HG02610 (cell line): ENCODE results near the gene SLC44A4.

Experiments
- ATAC-seq: cut with Tn5 transposase; IDR thresholded peaks from one replicate; pipeline ENCODE4 v1.9.1; 2021; ENCODE audit warnings: mild to moderate bottlenecking, moderate library complexity; ENCODE audit not compliant: unreplicated experiment

The SLC44A4 gene

DNA sequence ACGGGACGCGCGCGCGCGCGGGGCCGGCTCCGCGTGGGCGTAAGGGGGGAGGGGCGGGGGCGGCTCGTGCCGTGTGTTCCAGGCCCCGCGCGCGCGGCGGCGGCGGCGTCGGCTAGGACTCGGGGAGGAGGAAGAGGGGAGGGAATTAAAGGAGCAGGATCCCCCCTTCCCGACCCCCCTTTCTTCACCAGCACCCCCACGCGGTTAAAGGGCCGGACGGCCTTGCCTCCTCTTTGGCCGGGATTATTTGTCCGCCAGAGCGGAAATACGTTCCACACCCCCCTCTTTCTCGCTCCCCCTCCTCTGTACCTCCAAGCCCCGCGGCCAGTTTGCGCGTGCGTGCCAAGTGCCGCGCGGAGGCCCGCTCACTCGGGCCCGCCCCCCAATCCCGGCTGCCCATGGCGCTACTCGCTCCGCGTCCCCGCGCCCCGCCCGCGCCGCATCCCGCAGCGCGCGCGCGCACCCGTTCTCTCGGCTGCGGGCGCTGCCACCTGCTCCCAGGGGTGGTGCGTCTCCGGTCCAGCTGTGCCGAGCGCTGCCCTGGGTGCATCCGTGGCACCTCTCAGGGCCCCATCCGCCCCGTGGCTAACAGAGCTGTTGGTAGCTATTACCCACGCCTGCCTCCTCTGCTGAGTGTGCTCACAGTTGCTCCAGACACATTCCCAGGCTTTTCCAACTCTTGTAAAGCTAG is 23.3 kb upstream of the SLC44A4 start, which contains the start of gene ZBTB12:
Gene ZBTB12 (minus strand): TSS at position 134 of the 691 bp plus-strand sequence. CDS start 781 bp downstream, outside the sequence.
- ATAC-seq: peak; percentile 45

DNA sequence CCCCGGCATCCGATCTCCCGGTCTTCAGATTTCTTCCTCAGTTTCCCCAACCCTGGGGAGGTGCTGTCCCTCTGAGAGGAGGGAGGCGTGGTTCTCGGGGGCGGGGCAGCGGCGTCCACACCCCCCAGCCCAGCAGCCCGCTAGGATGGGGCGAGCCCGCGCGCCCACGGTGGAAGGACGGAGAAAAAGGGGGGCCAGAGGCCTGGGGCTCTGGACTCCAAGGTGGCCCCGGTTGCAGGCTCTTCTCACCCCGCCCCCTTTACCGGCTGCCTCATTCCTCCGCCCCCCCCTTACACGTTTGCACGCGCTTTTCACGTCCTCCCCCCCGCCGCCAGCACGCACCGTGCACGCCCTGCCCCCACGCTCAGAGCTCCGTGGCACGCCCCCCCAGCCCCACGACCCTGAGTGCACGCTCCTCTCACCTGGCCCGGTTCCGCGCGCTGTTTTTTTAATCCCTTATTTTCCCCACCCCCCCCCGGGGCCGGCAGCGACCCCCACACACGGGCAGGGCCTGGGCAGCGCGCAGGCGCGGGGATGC is 22.7 kb upstream of the SLC44A4 start:
- ATAC-seq: no peak

DNA sequence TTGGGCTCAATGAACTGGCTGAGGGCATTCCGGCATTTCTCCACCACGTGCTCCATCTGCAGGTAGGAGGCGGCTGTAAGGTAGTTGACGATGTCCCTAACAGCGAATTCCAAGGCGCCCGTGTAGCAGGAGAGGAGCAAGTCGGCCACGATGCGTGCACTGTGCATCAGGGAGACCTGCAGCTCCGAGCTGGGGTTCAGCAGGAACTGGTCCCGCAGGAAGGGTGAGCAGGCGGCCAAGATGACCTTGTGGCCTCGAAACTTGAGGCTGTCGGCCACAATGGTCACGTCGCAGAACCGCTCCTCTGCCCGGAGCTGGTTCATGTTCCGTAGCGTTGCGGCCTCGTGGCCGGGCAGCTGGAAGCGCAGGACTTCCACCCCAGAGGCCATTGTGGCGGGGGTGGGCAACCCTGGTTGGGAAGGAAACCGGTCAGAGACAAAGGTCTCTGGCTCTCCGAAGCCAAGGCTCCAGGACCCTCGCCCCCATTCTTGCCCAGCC is 22.2 kb upstream of the SLC44A4 start:
- ATAC-seq: no peak

DNA sequence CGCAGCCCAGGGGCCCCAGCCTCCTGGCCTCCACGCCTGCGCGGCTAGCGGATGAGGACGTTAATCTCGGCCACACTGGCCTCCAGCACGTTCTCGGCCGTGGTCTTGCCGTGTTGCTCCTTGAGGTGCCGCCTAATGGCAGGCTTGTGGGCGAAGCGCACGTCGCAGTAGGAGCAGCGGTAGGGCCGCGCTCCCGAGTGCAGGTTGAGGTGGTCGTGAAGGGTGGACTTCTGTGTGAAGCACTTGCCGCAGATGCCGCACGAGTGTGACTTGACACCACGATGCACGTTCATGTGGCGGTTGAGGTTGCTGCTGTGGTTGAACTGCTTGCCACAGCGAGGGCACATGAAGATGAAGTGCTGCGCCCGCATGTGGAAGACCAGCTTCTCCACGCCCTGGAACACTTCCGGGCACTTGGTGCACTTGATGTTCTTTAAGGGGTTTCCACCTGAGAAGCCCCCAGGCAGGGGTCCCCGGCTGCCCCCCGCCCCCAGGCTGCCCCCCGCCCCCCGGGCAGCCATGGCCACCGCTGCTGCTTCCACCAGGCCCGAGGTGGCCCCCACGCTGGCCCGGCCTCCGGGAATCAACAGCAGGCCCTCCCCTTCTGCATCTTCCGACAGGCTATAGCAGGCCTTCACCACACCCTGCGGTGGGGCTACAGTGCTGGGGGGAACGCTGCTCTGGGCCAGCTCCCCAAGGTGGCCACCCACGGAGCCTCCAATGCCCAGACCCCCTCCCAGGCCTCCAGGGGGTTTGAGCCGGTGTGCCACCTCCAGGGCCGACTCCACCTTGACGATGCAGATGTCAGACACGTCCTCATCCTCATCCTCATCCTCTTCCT is 21.3 kb upstream of the SLC44A4 start:
- ATAC-seq: no peak

DNA sequence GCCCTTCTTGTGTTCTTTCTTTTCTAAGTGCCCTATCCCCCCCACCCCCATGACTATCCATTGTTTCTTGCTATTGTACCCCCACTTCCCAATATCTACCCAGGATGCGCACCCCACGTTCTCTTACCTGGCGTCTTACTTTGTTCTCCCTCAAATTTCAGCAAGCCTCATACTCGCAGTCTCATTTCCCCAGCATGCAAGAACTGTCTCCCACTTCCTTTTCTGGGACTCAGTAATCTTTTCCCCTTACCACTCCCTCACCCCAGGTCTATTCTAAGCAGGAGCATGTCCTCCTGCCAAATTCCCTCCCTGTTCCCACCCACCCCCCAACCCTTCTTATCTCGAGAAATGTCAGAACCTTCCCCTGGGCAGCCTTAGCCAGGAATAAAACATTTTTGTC is 20.4 kb upstream of the SLC44A4 start:
- no peak for ATAC-seq

DNA sequence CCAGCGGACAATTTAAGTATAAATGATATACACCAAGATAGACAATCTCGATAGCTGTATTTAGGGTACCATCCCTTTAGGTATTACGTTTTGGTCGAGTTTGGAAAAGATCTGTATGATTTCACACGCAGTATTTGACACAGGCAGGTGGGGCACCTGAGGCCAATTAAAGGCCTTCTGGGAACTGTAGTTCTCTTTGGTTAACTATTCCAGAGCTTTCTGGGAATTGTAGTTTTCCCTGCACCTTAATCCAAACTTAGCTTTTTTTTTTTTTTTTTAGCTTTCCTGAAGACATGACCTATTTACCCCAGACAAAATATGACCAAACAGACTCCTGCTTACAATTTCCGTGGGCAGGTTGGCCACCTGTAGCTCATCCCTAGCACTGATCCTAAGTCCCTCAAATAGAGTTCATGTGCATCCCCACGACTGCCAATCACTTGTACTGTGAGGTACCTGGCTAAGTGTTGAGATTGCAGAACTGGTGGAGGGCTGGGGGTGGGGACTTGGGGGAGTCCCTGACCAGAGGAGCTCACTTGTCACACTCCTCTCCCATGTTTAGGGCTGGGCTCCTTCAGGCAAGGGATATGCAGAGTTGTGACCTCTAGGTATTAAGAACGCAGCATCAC is 19.7 kb upstream of the SLC44A4 start:
- ATAC-seq: no peak

DNA sequence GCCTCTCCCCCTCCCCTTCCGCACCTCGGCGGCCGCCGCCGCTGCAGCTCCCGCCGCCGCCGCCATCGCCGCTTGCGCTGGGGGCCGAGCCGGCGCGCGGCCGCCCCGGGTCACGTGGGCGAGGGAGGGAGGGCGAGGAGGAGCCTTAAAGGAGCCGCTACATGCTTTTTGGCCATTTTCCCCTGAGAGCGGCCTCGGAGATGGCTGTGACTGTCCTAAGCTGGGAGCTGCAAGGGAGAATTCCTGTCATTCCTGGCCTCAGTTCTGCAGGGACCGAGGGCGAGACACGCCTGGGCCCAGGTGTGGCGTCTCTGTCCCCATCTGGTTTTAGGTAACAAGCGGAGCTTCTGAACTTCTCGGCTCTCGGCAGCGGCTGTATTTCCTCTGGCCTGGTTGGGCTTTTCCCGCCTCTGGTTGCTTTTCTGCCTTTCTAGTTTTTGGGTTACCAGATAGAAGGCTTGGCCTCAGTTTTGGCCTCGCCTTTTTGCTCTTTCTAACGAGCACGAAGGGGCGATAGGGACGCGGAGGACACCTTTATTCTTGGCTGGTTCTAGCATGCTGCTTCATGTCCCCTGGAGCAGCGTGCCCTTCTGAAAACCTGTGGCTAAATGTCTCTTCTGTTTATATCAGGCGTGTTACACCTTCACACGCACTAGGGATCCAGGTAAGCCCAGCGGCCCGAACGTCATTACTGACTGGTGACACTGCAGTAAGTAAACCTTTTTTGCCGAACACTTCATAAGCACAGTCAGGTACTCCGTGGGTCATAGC is 19.0 kb upstream of the SLC44A4 start, which contains the start of gene EHMT2:
Gene EHMT2 (minus strand): TSS at position 87 of the 771 bp plus-strand sequence. CDS start 21 bp downstream, at position 66.
- ATAC-seq: peak; percentile 45

DNA sequence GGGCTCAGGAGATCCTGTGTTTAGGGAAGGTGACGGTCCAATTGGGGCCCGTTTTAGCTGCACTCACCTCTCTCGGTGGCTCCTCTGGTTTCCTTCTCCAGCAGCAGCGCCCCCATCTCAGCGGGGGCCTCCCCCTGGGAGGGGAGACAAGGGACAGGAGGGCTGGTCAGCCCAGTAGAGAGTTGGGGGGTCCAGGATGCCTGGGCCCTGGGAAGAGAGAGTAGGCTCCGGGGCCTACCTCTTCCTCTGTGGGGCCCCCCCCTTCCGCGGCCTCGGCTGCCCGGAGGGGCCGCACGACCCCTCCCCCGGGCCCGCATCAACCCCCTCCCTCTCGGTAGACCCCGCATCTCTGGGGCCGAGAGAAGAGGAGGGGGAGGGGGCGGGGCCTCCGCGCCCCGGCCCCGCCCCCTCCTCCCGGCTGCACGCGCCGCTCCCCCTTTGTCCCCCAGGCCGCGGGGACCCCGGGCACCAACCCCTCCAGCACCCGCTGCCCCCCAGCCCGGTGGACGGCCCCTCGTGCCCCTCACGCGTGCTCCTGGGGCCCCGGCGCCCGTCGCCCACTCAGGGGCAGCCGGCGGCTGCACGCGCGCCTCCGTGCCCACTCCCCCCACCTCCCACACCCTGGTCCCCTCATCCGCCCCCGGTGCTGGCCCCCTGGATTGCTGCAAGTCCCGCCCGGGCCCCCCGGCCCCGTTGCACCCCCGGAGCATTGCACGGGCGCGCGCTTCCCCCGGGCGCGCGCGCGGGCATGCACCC is 18.2 kb upstream of the SLC44A4 start:
- no peak for ATAC-seq

DNA sequence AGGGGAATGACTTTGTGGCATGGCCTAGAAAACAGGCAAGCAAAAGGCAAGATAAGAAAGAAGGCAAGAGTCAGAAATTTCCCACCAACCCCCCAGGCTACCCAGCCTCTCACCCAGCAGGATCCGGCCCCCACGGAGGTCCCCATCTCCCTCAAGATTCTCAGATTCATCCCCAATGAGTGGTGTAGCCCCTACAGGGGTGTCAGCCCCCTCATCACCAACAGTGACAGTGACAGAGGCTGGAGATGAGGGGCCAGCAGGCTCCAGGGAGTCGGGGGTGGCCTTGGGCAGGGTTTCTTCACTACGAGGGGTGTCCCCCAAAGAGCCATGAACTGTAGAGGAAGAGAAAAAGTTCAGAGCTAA is 17.7 kb upstream of the SLC44A4 start:
- no peak for ATAC-seq

DNA sequence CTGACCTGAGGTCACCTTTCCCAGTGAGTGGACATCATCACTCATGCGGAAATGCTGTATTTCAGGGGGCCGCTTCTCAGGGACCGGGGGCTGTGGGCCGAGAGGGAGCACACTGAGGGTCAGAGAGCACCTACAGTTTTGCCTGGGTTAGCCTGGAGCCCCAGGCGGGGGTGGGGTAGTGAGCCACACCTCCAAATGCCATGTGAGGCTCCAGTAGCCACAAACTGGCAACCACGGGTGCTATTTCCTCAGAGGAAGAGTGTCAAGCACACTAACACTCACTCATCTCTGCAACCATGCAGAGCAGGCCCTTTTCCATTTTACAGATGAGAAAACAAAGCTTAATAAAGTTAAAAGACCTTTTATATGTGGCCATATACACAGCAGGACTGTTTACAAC is 14.0 kb upstream of the SLC44A4 start:
- ATAC-seq: no peak

DNA sequence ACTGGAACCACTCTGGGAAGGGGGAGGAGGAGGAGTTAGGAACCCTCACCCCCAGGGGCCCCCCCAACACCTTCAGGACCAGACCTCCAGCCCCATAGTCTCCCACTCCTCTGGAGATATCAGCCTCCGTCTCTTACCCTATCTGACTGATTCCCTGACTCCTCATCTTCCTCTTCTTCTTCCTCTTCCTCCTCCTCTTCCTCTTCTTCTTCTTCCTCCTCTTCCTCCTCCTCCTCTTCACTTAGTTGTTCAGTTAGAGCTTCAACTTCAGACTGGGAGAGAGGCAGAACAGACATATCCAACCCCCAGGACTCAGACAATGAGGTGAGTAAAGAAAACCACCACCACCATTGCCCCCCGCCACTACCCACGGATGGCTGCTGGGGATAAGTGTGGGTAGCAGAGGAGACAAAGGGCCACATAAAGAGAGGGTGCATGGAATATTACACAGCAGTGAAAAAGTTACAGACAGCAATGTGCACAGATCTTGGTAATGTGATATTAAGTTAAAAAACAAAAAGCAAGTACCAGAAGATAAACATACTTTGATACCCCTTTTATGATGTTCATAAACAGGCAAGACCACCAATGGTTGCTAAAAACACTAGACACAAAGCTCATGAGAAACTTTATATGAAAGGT is 10.7 kb upstream of the SLC44A4 start:
- ATAC-seq: no peak

DNA sequence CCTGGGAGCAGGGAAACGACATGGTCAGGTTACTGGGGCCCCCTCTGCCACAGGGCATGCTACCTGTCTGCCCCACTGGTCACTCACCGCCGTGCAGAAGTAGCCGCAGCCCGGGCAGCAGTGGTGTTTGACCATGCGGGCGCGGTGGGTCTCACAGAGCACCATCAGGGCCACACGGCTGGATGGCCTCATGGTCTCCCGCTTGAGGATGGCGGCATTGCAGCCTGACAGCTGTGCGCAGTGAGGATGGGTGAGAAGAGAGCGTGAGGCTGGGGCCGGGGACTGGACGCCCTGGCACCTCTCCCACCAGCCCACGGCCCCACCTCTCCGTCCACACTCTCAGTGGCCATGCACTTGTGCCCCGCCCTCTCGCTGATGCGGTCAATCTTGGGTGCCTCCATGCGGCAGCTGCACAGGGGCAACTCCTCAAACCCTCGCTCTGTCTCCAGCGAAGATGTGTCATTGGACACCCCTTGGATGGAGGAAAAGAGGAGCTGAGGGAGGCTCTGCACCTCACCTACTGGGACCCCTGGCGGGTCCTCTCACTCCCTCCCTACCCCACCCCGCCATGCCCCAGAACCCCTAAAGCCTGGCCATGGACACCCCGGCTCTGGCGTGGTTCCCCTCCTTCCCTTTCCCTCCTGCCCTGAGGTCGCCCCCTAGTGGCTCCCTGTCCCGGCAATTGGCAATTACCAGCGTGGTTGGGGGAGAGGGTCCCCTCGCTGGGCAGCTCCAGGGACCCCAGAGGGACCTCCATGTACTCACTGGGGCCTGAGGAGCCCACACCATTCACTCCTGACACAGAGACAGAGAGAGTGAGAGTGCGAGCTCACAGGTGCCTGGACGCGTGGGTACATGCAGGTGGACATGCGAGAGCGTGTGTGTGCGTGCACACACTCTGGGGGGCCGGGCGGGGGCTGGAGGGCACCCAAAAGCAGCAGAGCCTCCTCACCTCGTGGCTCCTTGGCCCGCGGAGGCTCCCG is 9.8 kb upstream of the SLC44A4 start:
- no peak for ATAC-seq

DNA sequence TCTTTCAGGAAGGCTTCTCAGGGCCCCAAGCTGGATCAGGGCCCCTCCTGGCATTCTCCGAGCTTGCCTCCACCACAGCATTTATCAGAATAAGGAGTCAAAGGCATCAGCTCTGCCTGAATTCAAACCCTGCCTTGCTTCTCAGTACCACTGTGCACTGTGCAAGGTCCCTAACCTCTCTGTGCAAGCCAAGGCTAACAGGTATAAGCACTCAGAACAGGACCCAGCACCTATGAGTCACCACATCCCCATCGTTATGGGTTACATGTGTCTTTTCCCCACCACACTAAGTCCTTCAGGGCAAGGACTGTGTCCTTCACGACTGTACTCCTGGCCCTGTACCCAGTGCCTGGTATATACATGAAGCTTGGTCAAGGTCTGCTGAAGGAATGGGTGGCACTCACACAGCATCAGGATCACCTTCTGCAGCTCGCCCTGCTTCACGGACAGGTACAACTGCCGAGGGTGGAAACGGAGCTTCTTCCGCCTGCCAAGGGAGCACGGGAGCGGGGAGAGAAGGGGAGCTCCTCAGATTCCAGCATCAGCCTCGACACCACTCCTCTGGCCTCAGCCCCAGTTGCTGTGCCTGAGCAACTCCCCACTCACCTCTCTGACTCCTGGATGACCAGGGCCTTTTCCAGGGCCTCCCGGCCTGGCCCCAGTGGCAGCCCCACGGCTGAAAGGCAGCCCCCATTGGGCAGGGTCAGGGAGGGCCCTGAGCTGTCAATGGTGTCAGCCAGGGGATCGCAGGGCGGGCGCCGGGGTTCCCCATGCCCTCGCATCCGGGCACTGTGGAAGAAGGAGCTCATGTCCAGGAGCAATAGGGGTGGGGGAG is 8.6 kb upstream of the SLC44A4 start:
- no peak for ATAC-seq

DNA sequence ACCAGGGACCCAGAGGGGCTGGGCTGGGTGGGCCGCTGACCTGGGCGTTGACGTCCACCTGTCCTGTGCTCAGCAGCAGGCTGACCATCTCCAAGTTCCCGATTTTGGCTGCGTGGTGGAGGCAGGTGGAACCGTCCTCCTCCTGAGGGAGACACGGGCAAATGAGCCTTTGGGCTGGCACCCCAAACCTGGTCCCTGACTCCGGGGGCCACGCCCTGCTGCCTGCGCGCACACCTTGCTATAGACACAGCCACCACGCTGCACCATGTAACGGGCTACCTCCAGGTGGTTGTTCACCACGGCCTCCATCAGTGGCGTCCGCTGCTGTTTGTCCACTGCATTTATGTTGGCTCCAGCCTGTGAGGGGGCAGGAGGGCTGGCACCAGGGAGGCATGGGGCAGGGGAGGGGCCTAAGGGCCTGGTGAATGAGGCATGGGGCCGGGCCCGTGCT is 7.8 kb upstream of the SLC44A4 start:
- ATAC-seq: no peak

DNA sequence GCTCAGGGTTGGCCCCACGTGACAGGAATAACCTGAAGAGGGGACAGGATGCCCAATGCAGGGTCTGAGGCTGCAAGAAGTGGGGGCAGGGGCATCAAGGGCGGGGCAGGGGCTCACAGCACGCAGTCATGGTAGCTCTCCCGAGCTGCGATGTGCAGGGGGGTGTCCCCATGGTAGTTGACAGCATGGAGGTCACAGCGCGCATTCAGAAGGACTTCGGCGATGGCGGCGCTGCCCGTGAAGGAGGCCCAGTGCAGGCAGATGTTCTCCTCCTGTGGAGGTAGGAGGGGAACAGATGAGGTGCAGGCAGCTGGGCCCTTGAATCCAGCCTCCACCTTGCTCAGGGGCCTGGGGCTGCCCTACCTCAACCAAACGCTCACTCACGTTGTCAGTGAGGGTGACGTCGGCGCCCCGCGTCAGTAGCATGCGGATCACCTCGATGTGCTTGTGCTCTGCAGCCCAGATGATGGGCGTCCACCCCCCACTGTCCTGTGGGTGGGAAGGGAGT is 5.8 kb upstream of the SLC44A4 start:
- ATAC-seq: no peak

DNA sequence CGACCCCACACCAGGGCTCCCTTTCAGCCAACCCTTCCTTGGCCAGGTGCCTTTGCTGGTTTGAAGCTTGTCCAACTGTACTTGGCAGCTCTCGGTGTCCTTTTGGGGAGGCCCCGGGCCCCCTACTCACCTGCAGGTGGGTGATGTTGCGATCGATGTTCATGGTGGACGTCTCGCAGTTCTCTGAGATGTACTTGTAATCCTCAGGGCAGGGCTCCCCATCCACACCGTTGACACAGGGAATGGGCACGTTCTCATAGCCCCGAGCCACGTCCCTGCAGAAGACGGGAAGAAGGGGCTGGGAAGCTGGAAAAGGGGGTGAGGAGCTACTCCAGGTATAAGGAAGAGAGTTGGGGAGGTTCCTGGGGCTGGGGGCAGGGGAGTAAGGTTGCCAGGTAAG is 4.9 kb upstream of the SLC44A4 start:
- no peak for ATAC-seq

DNA sequence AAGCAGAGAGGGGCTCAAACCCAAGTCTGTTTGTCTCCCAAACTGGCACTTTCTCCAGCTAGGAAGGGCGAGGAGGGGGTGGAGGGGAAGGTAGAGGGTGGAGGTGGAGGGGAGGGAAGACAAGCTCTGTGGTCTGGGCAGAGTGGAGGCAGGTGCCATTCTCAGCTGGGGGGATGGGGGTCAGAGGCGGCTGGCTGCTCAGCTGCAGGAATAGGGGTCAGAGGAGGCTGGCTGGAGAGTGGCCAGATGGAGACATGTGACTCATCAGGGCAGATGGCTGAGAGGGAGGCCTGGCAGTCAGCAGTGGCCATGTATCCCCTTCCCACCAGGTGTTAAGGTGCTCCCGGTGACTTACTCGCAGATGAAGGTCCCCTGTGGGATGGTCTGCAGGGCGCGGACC is 3.5 kb upstream of the SLC44A4 start:
- ATAC-seq: no peak
